Transverse colon (tissue), 4 donors: ENCODE data around the gene NFIA.

ENCODE experiments used
- EP300 ChIP-seq: sonication (generic); formaldehyde crosslinking; IDR thresholded peaks from one replicate; pipeline ENCODE4 v1.6.1; 2017; ENCODE audit warnings: antibody characterized with exemption, low read depth
- POLR2A ChIP-seq: fragments of 450-650 bp; IDR thresholded peaks from one replicate; pipeline ENCODE4 v1.6.1; 2016; ENCODE audit warnings: antibody characterized with exemption, mild to moderate bottlenecking, moderate library complexity
- POLR2AphosphoS5 ChIP-seq, 3 donors: sonication (generic); formaldehyde crosslinking; IDR thresholded peaks; one replicate each; pipeline ENCODE4 v1.6.1; 2016; ENCODE audit warnings: antibody characterized with exemption in 3 of 3
- TF ChIP-seq, protein P1 (sequence below), 5 experiments: fragments of 200-600 bp in 3 of 5; fragments of 450-650 bp in 2 of 5; sonication (generic) in 3 of 5; IDR thresholded peaks; 1 replicate in 2 of 5; 2 replicates in 3 of 5; pipeline ENCODE4 v1.5.1; 2016 to 2017; ENCODE audit warnings: antibody characterized with exemption in 5 of 5, inconsistent platforms in 3 of 5, mild to moderate bottlenecking in 2 of 5, moderate library complexity in 1 of 5

DNA sequence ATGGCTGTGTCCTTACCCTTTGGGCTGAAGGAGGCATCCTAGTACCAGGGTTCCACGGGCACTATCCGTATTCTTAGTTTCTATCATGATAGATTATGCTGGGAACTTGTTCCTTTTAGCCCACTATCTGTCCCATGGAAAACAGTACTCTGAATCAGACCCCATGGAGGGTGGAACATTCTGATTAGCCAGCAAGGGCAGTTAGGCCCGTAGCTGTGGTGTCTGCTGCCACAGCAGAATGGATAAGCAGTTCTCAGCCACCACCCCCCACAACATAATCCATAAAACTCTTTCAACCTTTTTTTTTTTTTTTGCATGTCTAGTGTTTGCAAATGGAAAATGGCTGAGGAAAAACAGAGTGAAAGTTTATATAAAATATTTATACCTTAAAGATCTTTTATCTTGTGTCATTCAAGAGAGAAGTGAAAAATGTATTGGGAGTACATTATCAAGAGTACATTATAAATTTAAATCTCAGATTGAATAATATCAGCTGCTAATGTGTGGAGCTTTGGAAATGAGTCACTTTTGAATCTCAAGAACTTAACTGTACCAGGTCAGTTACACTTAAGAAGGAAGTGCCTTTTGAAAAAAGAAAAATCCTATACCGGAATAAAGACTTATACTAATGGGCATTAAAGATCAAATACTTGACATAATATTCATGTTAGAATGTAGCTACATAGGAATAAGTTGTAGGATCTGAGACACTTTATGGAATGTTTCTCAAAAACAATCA, 80.3 kb downstream of the NFIA start:
- TF ChIP-seq POLR2A (no peak), EP300 (no peak), POLR2AphosphoS5 (IDR thresholded peaks at IDR 0.05) (no peak)
- TF ChIP-seq, protein P1, sequence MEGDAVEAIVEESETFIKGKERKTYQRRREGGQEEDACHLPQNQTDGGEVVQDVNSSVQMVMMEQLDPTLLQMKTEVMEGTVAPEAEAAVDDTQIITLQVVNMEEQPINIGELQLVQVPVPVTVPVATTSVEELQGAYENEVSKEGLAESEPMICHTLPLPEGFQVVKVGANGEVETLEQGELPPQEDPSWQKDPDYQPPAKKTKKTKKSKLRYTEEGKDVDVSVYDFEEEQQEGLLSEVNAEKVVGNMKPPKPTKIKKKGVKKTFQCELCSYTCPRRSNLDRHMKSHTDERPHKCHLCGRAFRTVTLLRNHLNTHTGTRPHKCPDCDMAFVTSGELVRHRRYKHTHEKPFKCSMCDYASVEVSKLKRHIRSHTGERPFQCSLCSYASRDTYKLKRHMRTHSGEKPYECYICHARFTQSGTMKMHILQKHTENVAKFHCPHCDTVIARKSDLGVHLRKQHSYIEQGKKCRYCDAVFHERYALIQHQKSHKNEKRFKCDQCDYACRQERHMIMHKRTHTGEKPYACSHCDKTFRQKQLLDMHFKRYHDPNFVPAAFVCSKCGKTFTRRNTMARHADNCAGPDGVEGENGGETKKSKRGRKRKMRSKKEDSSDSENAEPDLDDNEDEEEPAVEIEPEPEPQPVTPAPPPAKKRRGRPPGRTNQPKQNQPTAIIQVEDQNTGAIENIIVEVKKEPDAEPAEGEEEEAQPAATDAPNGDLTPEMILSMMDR (IDR thresholded peaks at IDR 0.05) = no peak
